Measurements from ENCODE around the gene TCHP.

GRCh38 chr12:109878749-109879148 is 21.3 kb upstream of the TCHP start:
- TF ChIP-seq CTCF (IDR thresholded peaks at IDR 0.05) = no peak
- no peak for TF ChIP-seq EP300 (IDR thresholded peaks at IDR 0.05)
